CD4-positive, alpha-beta T cell (primary cell): ENCODE data around the gene TSPAN12. TPM values are rescaled to one million over a fixed set of nuclear protein-coding genes. Genes with fewer than 3 reads are reported as not detected.

Experiments
- ATAC-seq: fragments of 200-7000 bp; cut with Tn5 transposase; one replicate; pipeline ENCODE4 v1.10.0; 2022; ENCODE audit warnings: mild to moderate bottlenecking; ENCODE audit not compliant: poor library complexity
- CTCF ChIA-PET: fragments of 350-600 bp; sonication (Branson Sonifier 250); formaldehyde crosslinking; loops from one replicate; lab custom pipeline; 2021; ENCODE audit warnings: antibody characterized with exemption, inconsistent platforms; lab: Charles Lee
- POLR2A ChIA-PET: fragments of 350-600 bp; sonication (Branson Sonifier 250); formaldehyde crosslinking; loops from one replicate; lab custom pipeline; 2021; ENCODE audit warnings: antibody characterized with exemption, inconsistent platforms; lab: Charles Lee
- DNase-seq, 14 experiments: peaks; one replicate each; pipeline ENCODE4 v3.0.0-alpha.2; 2013 to 2020; ENCODE audit warnings: mixed read lengths in 2 of 14
- H3K27ac ChIP-seq, 2 donors: one replicate each; pipeline versions ENCODE4 v1.5.1 to v1.7.0; 2013; ENCODE audit warnings: low read length in 2 of 2, low read depth in 1 of 2, mild to moderate bottlenecking in 1 of 2
- H3K27me3 ChIP-seq, 2 experiments: 1 replicate in 1 of 2; 2 replicates in 1 of 2; pipeline versions ENCODE4 v1.6.1 to v1.7.0; 2013; ENCODE audit warnings: low read length in 2 of 2, control low read depth in 1 of 2, mild to moderate bottlenecking in 1 of 2, moderate library complexity in 1 of 2; ENCODE audit not compliant: insufficient read depth in 2 of 2, control insufficient read depth in 1 of 2
- H3K36me3 ChIP-seq: one replicate; pipeline ENCODE4 v1.6.1; 2013; ENCODE audit warnings: low read length, control low read depth; ENCODE audit not compliant: insufficient read depth
- H3K4me1 ChIP-seq: one replicate; pipeline ENCODE4 v1.6.1; 2013; ENCODE audit warnings: low read length, control low read depth; ENCODE audit not compliant: insufficient read depth
- H3K4me3 ChIP-seq: one replicate; pipeline ENCODE4 v1.5.1; 2013; ENCODE audit warnings: mild to moderate bottlenecking, low read length, moderate library complexity
- H3K9me3 ChIP-seq, 2 experiments: 1 replicate in 1 of 2; 2 replicates in 1 of 2; pipeline versions ENCODE4 v1.6.1 to v1.7.0; 2013; ENCODE audit warnings: low read length in 2 of 2, mild to moderate bottlenecking in 2 of 2, control low read depth in 1 of 2, moderate library complexity in 1 of 2; ENCODE audit not compliant: control insufficient read depth in 1 of 2, insufficient read depth in 1 of 2
- H3K27ac Mint-ChIP-seq: one replicate; pipeline ENCODE4 v1.8.0; 2020; ENCODE audit warnings: mixed read lengths
- H3K27me3 Mint-ChIP-seq: one replicate; pipeline ENCODE4 v1.8.0; 2021; ENCODE audit warnings: mixed read lengths
- H3K36me3 Mint-ChIP-seq: one replicate; pipeline ENCODE4 v1.8.0; 2021; ENCODE audit warnings: low read depth, mixed read lengths
- H3K4me1 Mint-ChIP-seq: one replicate; pipeline ENCODE4 v1.8.0; 2021; ENCODE audit warnings: low read depth, mixed read lengths
- H3K4me3 Mint-ChIP-seq: one replicate; pipeline ENCODE4 v1.8.0; 2020; ENCODE audit warnings: mild to moderate bottlenecking, mixed read lengths
- H3K9me3 Mint-ChIP-seq: one replicate; pipeline ENCODE4 v1.8.0; 2020; ENCODE audit warnings: mixed read lengths
- intact Hi-C, 2 experiments: fragments of 100-400 bp; cut with DNase I in 1 of 2; cut with micrococcal nuclease in 1 of 2; formaldehyde crosslinking; loops; one replicate each; pipeline versions ENCODE4 v1.15.1 to v1.9.0; 2023 to 2025; cut with DNase I, micrococcal nuclease
- total RNA-seq, 174 experiments: library from RNA in 2 of 174; stranded (reverse) in 2 of 174; gene quantifications; one replicate each; pipeline ENCODE4 v1.2.3 and lab custom pipeline; 2021 to 2026
- TF ChIP-seq, protein P1 (sequence below): fragments of 200-600 bp; IDR thresholded peaks from one replicate; pipeline ENCODE4 v1.8.0; 2022; ENCODE audit warnings: antibody characterized with exemption, mild to moderate bottlenecking

TSPAN12 gene
- total RNA-seq, 2 experiments from 2014 or later: not detected

DNA sequence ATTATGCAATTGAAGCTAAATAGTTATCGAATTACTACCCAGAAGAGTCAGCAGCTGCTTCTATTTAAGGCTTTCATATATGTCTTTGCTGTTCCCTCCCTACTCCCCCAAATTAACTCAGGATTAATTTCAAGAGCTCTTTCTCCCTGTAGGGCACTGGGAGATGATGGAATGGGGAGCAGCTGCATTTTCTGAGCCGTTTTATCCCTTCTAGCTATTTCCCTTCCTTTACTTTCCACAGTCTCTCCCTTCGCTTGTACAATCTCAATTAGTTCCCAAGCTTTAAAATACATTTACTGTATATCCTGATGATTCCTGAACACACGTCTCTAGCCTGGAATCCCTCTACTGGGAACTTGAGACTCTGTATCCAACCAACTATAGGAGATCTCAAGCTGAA lies 19.8 kb upstream of the TSPAN12 start:
- no peak overlapping the region for H3K27ac ChIP-seq
- peaks cover 31% of the 10 kb centered on the region for H3K27me3 Mint-ChIP-seq
- no peak overlapping the region for H3K27ac Mint-ChIP-seq
- no peaks in the 10 kb centered on the region for H3K4me1 Mint-ChIP-seq
- intact Hi-C loops: no loop called here
- no peaks in the 10 kb centered on the region for H3K27me3 ChIP-seq
- H3K4me1 ChIP-seq: no peaks in the 10 kb centered on the region
- TF ChIP-seq, protein P1, sequence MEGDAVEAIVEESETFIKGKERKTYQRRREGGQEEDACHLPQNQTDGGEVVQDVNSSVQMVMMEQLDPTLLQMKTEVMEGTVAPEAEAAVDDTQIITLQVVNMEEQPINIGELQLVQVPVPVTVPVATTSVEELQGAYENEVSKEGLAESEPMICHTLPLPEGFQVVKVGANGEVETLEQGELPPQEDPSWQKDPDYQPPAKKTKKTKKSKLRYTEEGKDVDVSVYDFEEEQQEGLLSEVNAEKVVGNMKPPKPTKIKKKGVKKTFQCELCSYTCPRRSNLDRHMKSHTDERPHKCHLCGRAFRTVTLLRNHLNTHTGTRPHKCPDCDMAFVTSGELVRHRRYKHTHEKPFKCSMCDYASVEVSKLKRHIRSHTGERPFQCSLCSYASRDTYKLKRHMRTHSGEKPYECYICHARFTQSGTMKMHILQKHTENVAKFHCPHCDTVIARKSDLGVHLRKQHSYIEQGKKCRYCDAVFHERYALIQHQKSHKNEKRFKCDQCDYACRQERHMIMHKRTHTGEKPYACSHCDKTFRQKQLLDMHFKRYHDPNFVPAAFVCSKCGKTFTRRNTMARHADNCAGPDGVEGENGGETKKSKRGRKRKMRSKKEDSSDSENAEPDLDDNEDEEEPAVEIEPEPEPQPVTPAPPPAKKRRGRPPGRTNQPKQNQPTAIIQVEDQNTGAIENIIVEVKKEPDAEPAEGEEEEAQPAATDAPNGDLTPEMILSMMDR: no peak
- H3K9me3 ChIP-seq: no peaks in the 10 kb centered on the region
- H3K36me3 Mint-ChIP-seq: no peaks in the 10 kb centered on the region
- no peak overlapping the region for H3K4me3 Mint-ChIP-seq
- no peak for ATAC-seq
- no peak for DNase-seq
- no peak overlapping the region for H3K4me3 ChIP-seq
- no peaks in the 10 kb centered on the region for H3K36me3 ChIP-seq
- POLR2A ChIA-PET: no interaction called here
- CTCF ChIA-PET: no interaction called here
- H3K9me3 Mint-ChIP-seq: no peaks in the 10 kb centered on the region

DNA sequence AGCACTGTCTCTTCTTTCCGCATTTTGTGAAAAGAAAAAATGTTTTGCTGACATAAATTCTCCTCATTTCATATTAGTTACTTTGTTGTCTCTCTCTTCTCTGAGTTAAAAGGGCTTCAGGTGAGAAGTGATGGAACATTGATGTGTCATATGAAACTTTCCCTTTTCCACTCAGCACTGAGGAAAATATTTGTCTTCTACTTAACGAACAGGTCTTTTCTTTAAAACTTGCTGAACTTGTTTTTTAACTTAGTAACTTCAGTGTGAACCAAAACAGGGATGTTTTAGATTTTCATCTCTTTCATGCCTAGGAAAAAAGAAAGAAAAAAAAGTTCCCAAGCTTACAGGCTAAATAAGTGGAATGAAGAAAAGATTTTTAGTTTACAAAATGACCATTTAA lies 19.0 kb upstream of the TSPAN12 start:
- Histone ChIP-seq H3K9me3 (no peaks in the 10 kb centered on the region), H3K4me1 (no peaks in the 10 kb centered on the region), H3K27me3 (no peaks in the 10 kb centered on the region), H3K4me3 (no peak overlapping the region), H3K36me3 (no peaks in the 10 kb centered on the region), H3K27ac (no peak overlapping the region)
- Mint-ChIP-seq H3K36me3 (no peaks in the 10 kb centered on the region), H3K4me1 (no peaks in the 10 kb centered on the region), H3K27me3 (peaks cover 35% of the 10 kb centered on the region), H3K9me3 (no peaks in the 10 kb centered on the region), H3K27ac (no peak overlapping the region), H3K4me3 (no peak overlapping the region)
- TF ChIP-seq, protein P1: no peak
- no peak for DNase-seq
- ATAC-seq: no peak
- ChIA-PET CTCF (no interaction called here), POLR2A (no interaction called here)
- intact Hi-C loops: no loop called here

DNA sequence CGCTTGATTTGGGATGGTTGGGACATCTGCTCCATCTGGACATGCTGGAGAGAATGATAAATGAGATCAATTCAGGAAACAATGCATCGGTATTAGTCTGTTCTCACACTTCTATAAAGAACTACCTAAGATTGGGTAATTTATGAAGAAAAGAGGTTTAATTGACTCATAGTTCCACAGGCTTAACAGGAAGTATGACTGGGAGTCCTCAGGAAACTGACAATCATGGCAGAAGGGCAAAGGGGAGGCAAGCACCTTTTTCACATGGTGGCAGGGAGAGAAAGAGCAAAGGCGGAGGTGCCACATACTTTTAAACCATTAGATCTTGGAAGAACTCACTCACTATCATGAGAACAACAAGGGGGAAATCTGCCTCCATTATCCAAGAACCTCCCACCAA lies 16.8 kb upstream of the TSPAN12 start:
- H3K4me1 Mint-ChIP-seq: no peaks in the 10 kb centered on the region
- TF ChIP-seq, protein P1: no peak

More for the DNA sequence above, 16.8 kb upstream of the TSPAN12 start:
- ChIA-PET POLR2A (no interaction called here), CTCF (no interaction called here)
- Histone ChIP-seq H3K27ac (no peak overlapping the region), H3K9me3 (no peaks in the 10 kb centered on the region), H3K27me3 (no peaks in the 10 kb centered on the region), H3K4me1 (no peaks in the 10 kb centered on the region), H3K4me3 (no peak overlapping the region), H3K36me3 (no peaks in the 10 kb centered on the region)
- Mint-ChIP-seq H3K9me3 (no peaks in the 10 kb centered on the region), H3K27me3 (peaks cover 43% of the 10 kb centered on the region), H3K27ac (no peak overlapping the region), H3K36me3 (no peaks in the 10 kb centered on the region), H3K4me3 (no peak overlapping the region)
- intact Hi-C loops: no loop called here
- ATAC-seq (no peak), DNase-seq (no peak)
